NCI-H2227 (cell line): Measurements from ENCODE around the gene EIF2D.
A peak's percentile ranks its signal among the peaks of the same experiment; 100 is the strongest.

Experiments
- DNase-seq: peaks from one replicate; lab custom pipeline; 2025; ENCODE audit not compliant: unreplicated experiment; lab: John Stamatoyannopoulos, UW

EIF2D gene

DNA sequence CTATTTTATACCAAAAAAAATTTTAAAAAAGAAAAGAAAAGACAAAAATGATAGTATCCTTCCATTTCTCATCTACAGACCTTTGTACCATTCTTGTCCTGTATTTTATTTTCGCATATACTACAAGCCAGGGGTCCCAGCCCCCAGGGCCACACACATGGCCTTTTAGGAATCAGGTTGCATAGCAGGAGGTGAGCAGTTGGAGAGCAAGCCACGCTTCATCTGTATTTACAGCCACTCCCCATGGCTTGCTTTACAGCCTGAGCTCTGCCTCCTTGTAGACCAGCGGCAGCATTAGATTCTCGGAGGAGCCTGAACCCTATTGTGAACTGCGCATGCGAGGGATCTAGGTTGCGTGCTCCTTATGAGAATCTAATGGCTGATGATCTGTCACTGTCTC is 65.2 kb downstream of the EIF2D start:
- DNase-seq = no peak

DNA sequence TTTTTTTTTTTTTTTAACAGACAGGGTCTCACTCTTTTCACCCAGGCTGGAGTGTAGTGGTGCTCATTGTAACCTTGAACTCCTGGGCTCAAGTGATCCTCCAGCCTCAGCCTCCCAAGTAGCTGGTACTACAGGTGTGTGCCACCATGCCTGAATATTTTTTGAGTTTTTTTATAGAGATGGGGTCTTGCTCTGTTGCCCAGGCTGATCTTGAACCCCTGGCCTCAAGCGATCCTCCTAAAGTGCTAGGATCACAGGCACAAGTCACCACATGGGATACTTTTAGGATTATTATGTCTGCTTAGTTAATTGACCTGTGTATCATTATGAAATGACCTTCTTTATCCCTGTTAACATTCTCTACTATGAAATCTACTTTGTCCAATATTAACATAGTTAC is 66.9 kb downstream of the EIF2D start:
- no peak for DNase-seq

DNA sequence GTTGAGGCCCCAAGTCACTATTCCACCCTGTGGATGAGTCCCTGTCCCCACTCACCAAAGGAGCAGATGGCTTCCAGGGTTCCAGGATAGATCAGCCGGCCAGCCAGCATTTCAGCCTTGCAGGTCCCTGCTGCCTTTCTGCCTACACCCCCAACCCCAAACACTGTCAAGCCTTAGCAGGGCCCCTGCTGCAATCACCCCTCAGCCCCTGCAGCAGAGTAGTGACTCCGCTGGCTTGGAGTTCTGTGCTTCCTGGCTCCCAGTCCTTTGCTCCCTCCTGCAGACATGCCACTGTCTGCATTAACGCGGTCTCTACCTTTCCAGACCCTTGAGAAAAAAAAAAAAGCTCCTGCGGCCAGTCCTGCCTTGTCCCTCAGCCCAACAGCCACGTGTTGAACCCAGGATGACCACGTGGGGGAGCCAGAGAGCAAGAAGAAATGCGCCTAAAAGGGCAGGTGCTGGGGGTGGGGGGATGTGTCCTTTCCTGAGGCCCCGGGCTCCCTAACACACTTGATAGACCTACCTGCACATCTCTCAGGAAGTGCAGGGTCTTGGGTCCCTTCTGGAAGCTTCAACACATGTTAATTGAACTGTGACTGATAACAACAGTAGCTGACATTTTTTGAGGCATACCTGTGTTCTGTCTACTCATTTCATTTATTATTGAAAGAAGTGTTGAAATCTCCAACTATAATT is 67.6 kb downstream of the EIF2D start:
- peak; percentile 84 for DNase-seq
